HG02840 (cell line): ENCODE results near the gene ABCB11.
"Not testable (repeated sequence)": the region's sequence is repeated elsewhere in the genome, so short reads cannot be mapped to it uniquely, and the experiment has no call there.

Experiments
- ATAC-seq: cut with Tn5 transposase; IDR thresholded peaks from one replicate; pipeline ENCODE4 v1.9.1; 2021; ENCODE audit warnings: mild to moderate bottlenecking, moderate library complexity, moderate number of reproducible peaks; ENCODE audit not compliant: unreplicated experiment, low FRiP score

ABCB11 gene

GRCh38 chr2:168941297-168941696 is 89.8 kb downstream of the ABCB11 start:
- ATAC-seq: no peak

GRCh38 chr2:168939918-168940317 is 91.2 kb downstream of the ABCB11 start:
- no peak for ATAC-seq

- no peak for ATAC-seq
These were observed 92.1 kb downstream of the ABCB11 start for GRCh38 chr2:168939061-168939460.

GRCh38 chr2:168935810-168936581 is 95.1 kb downstream of the ABCB11 start:
- no peak for ATAC-seq

- no peak for ATAC-seq
These were observed 96.3 kb downstream of the ABCB11 start for GRCh38 chr2:168934826-168935225.

GRCh38 chr2:168932174-168932573 is 99.0 kb downstream of the ABCB11 start:
- not testable (repeated sequence) for ATAC-seq

DNA sequence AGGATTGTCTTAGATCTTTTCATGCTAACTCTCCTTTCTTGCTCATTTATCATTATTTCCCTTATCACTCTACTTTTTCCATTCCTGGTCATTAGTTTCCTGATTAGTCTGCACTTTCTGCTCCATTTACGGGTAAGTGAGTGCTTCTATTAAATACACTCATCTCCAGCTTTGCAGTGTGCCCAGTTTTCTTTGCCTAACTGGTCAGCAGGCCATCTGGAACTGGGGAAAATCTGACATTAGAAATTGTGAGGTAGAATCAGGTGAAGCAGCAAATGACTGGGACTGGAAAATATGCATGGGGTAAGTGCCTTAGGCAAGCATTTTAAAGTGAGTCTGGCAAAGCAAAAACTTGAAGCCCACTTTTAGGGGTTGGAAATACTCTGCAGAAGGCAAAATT is 100.9 kb downstream of the ABCB11 start:
- no peak for ATAC-seq

- no peak for ATAC-seq
These were observed 102.1 kb downstream of the ABCB11 start for GRCh38 chr2:168929031-168929430.

GRCh38 chr2:168928113-168928831 is 102.9 kb downstream of the ABCB11 start:
- no peak for ATAC-seq

DNA sequence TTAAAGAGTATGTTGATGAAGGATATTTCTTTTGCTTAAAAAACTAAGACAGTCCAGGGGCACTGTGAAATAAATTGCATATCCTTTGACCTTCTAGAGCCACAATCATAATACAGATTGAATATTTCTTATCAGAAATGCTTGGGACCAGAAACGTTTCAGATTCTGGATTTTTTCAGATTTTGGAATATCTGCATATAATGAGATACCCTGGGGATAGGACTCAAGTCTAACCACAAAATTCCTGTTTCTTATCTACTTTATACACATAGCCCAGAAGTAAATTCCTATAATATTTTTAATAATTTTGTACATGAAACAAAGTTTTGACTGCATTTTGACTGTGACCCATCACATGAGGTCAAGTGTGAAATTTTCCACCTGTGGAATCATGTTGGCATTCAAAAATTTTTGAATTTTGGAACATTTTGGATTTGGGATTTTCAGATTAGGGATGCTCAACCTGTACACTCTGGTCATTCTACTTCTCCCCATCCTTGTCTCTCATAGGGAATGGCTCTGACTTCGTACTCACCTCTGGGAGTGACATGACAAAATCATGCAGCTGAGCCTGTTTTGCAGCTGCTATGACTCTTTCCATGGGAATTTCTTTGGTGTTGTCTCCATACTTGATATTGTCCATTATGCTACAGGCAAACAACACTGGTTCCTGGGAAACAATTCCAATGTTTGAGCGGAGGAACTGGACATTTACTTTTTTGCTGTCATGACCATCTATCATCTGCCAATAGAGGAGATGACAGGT is 104.3 kb downstream of the ABCB11 start:
- no peak for ATAC-seq

DNA sequence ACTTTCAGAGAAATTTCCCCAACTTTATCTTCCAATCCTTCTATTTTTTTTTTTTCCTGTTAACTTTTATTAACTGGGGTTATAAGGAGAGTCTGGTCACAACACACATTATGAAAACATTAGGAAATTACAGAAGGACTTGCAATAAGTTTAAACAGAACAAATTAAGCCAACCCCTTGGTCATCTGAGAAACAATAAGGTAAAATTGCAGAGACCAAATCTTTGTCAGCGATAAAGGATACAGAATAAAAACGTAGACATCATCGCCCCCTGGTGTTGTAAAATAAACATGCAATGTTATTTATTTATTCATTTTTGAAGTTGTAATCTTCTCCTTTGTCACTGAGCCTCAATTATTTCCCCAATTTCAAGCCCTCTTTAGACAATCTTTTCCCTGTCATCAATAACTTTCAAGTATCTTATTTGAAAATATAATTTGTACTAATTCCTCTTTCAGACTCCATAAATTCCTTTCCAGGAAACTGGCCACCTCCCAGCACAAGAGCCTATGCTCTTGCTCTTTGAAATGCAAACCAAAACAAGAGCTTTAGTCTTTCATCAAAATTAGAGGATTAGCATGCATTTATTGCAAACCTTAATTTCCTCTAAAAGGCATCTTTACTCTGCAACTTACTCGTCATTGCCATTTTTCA is 110.5 kb downstream of the ABCB11 start:
- no peak for ATAC-seq

DNA sequence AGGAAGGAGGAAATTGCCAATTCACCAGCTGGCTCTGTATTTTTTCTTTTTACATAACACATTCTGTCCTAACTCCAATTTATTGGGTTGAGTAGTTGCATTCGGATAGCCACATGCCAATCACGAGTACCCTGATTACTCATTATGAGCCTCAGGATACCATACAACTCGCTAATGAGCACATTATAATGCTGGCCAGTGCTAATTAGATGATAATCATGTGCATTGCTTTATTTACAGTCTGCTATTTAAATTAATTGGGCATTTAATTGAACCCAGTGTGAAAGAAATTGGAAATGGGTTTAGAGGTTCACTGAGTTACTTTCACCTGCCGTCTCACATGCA is 114.8 kb downstream of the ABCB11 start:
- ATAC-seq: no peak

- ATAC-seq: no peak
These were observed 115.4 kb downstream of the ABCB11 start for GRCh38 chr2:168915441-168916330.

GRCh38 chr2:168913495-168913894 is 117.6 kb downstream of the ABCB11 start:
- no peak for ATAC-seq

GRCh38 chr2:168912901-168913369 is 118.2 kb downstream of the ABCB11 start:
- no peak for ATAC-seq

- ATAC-seq: no peak
These were observed 118.7 kb downstream of the ABCB11 start for GRCh38 chr2:168912466-168912865.

DNA sequence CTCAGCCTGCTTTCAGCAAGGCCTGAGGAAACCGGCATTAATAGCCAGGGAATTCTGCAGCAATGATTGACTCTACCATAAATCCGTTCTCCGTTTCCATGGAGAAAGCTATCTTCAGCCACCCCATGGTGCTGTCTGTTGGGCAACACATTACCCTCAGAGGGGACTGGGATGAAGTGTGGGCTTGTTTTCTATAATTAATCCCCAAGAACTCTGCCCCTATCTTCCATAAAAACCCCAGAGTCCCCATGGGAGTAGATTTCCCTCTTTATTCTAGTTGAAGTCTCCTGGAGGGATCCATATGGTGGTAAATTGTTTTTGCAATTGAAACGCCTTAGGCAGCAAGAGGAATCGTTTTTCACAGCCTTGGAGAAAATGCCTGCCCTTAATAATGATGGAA is 120.8 kb downstream of the ABCB11 start:
- ATAC-seq: no peak

DNA sequence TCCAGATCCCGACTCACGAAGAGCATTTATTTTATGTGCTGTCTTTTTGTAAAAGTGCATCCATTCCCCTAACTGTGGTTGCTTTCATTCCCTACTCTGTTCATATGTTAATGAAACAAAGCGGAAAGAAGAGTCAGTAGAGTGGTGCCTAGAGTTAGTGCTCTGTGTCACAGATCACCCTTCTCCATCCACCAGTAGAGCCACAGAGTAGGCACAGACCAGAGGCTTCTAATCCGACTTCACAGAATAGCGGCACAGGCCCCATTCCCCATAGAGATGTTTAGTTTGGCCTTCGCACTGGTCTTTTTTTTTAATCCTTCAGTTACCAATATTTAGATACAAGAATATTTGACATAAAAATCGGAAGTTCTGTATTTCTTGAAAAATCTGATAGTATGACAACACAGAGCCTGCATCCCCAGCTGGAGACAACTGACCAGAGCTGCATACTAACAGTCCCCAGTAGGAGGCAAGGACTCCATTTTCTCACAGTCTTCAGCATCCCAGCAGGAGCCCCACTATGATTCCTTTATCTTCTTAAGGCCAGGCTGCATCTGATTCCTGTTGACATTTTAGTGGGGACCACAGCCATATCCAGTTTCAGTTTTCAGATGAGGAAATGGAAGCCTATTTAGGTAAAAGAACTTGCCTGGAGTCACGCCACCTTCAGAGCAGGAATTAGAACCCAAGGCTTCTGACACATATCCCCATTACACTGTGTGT is 123.0 kb downstream of the ABCB11 start:
- ATAC-seq: no peak

DNA sequence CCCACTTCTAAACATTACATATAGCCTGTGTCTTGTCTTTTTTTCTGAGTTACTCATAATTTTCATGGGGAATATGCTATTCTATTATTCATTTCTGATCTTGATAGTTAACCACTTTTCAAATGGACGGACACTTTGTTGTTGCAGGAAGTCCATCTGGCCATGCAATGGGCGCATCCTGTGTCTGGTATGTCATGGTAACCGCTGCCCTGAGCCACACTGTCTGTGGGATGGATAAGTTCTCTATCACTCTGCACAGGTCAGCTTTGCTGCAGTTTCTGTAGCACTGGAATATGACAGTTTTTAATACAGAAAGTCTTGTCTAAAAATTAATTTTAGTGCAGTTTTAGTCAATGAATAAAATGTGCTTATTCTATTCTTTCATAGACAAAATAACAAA is 126.8 kb downstream of the ABCB11 start:
- ATAC-seq: no peak
